GM20000 (cell line): ENCODE data around the gene TERB1.

Experiments
- DNase-seq: peaks from one replicate; pipeline ENCODE4 v3.0.0; 2012; ENCODE audit warnings: low spot score
- CTCF ChIP-seq: IDR thresholded peaks from 2 replicates; pipeline ENCODE4 v1.5.1; 2012; ENCODE audit warnings: mild to moderate bottlenecking, control low read depth; ENCODE audit errors: extremely low read depth, missing control alignments

TERB1 gene

DNA sequence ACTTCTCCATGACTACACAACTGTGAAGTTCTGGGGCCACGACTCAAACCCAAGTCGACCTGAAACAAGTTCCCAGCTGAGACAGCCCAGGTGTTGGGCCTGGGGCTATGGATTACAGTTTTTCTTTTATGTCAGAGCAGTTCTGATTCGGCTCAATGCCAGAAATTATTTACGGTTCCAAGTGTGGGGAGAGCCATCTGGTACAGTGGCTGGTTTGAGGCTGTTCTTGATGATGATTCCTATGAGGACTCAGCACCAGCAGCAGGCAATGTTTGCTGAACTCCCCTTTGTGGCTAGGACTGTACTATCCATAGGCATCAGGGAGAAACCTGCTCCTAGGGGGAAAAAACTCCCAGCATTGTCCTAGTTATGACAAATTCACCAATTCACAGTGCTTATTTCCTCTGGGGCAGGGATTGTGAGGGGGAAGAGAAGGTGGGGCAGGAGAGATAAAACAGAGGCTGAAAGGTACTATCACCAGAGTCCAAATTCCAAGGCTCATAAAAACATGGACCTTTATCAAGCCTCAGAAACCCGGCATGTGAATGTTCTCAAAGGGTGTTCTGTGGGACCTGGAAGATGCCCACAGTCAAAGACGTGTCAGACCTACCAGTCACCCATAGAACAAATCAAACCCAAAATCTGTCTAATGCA is 86.6 kb downstream of the TERB1 start:
- no peak for TF ChIP-seq CTCF
- DNase-seq = no peak

DNA sequence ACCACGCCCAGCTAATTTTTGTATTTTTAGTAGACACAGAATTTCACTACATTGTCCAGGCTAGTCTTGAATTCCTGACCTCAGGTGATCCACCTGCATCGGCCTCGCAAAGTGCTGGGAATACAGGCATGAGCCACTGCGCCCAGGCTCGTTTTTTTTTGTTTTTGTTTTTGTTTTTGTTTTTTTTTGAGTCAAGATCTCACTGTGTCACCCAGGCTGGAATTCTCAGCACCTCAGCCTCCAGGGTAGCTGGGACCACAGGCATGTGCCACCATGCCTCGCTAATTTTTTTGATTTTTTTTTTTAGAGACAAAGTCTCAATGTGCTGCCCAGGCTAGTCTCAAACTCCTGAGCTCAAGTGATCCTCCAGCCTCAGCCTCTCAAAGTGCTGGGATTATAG is 87.3 kb downstream of the TERB1 start:
- no peak for TF ChIP-seq CTCF
- DNase-seq = no peak

GRCh38 chr16:66713076-66713475 is 88.3 kb downstream of the TERB1 start:
- TF ChIP-seq CTCF = no peak
- DNase-seq = no peak

DNA sequence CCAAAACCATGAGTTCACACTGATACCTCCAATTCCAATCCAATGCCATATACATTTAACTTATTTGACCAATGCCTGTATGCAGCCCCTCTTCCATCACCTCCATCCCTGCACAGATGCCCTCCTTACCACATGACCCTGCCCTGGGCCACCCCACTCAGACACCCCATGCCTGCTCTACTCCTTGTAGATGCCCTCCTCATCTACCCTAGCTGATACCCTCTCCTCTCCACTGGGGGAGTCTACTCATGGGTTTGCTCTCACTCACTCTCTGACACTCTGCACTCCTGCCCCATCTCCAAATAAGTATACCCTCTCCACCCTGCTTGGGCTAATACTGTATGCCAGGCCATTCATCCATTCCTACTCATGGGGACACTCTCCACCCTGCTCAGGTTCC is 88.9 kb downstream of the TERB1 start:
- no peak for TF ChIP-seq CTCF
- DNase-seq = no peak

DNA sequence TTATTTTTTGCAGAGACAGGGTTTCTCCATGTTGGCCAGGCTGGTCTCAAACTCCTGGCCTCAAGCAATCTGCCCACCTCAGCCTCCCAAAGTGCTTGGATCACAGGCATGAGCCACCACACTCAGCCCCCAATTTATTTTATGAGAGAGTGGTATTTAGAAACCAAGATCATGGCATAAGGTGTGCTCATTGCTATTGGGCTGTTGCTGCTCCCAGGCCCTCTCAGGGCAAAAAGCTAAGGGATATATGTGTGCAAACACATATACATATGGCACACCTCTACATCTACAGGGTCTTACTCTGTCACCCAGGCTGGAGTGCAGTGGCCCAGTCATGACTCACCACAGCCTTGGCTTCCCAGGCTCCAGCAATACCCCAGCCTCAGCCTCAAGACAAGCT is 89.8 kb downstream of the TERB1 start:
- TF ChIP-seq CTCF = no peak
- DNase-seq = no peak

- TF ChIP-seq CTCF = no peak
- no peak for DNase-seq
These were observed 94.9 kb downstream of the TERB1 start for GRCh38 chr16:66706506-66706880.

DNA sequence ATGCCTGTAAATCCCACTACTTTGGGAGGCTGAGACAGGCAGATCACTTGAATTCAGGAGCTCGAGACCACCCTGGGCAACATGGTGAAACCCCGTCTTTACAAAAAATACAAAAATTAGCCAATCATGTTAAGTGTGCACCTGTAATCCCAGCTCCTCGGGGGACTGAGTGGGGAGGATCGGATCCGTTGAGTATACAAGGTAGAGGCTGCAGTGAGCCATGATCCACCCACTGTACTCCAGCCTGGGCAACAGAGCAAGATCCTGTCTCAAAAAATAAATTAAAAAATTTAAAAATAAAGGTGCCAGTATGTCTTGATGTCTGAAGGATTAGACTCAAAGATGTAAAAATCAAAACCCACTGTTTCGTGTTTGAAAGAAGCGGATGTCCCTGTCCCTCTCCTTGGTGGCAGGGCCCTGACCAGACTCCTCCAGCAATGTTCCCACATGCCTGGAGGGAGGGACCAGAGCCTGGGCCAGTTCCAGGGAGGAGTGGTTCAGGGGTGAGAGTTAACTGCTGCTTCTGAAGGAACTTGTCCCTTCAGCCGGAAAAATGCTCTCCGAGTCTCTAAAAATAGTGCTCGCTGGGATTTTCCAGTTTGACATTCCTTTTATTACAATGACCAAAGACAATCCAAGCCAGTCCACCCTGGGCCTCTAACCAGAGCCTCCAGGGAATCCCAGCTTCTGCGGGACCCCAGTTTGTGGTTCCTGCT is 95.4 kb downstream of the TERB1 start:
- no peak for DNase-seq
- TF ChIP-seq CTCF = no peak
